ENCODE data around the gene KPNA2.
"Not testable (repeated sequence)": the region's sequence is repeated elsewhere in the genome, so short reads cannot be mapped to it uniquely, and the experiment has no call there.

The KPNA2 gene

GRCh38 chr17:68054296-68054900, 18.9 kb downstream of the KPNA2 start:
- no peak for TF ChIP-seq CTCF (conservative IDR thresholded peaks at IDR 0.05; ENCODE audit: low read depth, low read length)
- no peak for DNase-seq (ENCODE audit: low read depth)
- H3K4me3 ChIP-seq (ENCODE audit: low read length) = no peak overlapping the region

- peak; percentile 55 for TF ChIP-seq CTCF (conservative IDR thresholded peaks at IDR 0.05; ENCODE audit: low read depth, low read length)
Observed at GRCh38 chr17:68057531-68057952, 22.0 kb downstream of the KPNA2 start.

GRCh38 chr17:68060336-68060735, 24.8 kb downstream of the KPNA2 start:
- H3K4me3 ChIP-seq (ENCODE audit: low read length) = no peak overlapping the region
- no peak for TF ChIP-seq CTCF (conservative IDR thresholded peaks at IDR 0.05; ENCODE audit: low read depth, low read length)
- no peak for DNase-seq (ENCODE audit: low read depth)

More at GRCh38 chr17:68057531-68057952, 22.0 kb downstream of the KPNA2 start:
- DNase-seq (ENCODE audit: low read depth) = no peak
- H3K4me3 ChIP-seq (ENCODE audit: low read length) = no peak overlapping the region

- TF ChIP-seq CTCF (conservative IDR thresholded peaks at IDR 0.05; ENCODE audit: low read depth, low read length) = no peak
- DNase-seq (ENCODE audit: low read depth) = no peak
- no peak overlapping the region for H3K4me3 ChIP-seq (ENCODE audit: low read length)
Observed at GRCh38 chr17:68061512-68062313, 26.2 kb downstream of the KPNA2 start.

- DNase-seq (ENCODE audit: low read depth); H3K4me3 ChIP-seq (ENCODE audit: low read length): not testable (repeated sequence)
Observed at GRCh38 chr17:68065366-68065765, 29.8 kb downstream of the KPNA2 start.

GRCh38 chr17:68068512-68068911, 33.0 kb downstream of the KPNA2 start:
- not testable (repeated sequence) for H3K4me3 ChIP-seq (ENCODE audit: low read length); DNase-seq (ENCODE audit: low read depth)

- H3K4me3 ChIP-seq (ENCODE audit: low read length); DNase-seq (ENCODE audit: low read depth): not testable (repeated sequence)
Observed at GRCh38 chr17:68070582-68071444, 35.3 kb downstream of the KPNA2 start.

- H3K4me3 ChIP-seq (ENCODE audit: low read length) = no peak overlapping the region
- no peak for DNase-seq (ENCODE audit: low read depth)
- no peak for TF ChIP-seq CTCF (conservative IDR thresholded peaks at IDR 0.05; ENCODE audit: low read depth, low read length)
Observed at GRCh38 chr17:68074279-68074678, 38.7 kb downstream of the KPNA2 start.

GRCh38 chr17:68075953-68076607, 40.5 kb downstream of the KPNA2 start:
- not testable (repeated sequence) for DNase-seq (ENCODE audit: low read depth); H3K4me3 ChIP-seq (ENCODE audit: low read length)

- DNase-seq (ENCODE audit: low read depth); H3K4me3 ChIP-seq (ENCODE audit: low read length): not testable (repeated sequence)
Observed at GRCh38 chr17:68077498-68077897, 42.0 kb downstream of the KPNA2 start.

Data from retinal pigment epithelial cell (primary cell).